Immature natural killer cell (primary cell): ENCODE results near the gene ARFGEF3. TPM values are rescaled to one million over a fixed set of nuclear protein-coding genes. Genes with fewer than 3 reads are reported as not detected.
"Not testable (repeated sequence)": the region's sequence is repeated elsewhere in the genome, so short reads cannot be mapped to it uniquely, and the experiment has no call there.

Experiments used
- DNase-seq, 3 donors: peaks; one replicate each; pipeline ENCODE4 v3.0.0; 2022; ENCODE audit warnings: mixed read lengths in 1 of 3
- H3K27ac Mint-ChIP-seq, 6 donors: one replicate each; pipeline ENCODE4 v1.8.0; 2020; ENCODE audit warnings: mixed read lengths in 6 of 6, mild to moderate bottlenecking in 5 of 6, inconsistent platforms in 4 of 6, moderate library complexity in 3 of 6
- H3K27me3 Mint-ChIP-seq, 3 donors: one replicate each; pipeline ENCODE4 v1.8.0; 2020 to 2021; ENCODE audit warnings: low read depth in 3 of 3, mild to moderate bottlenecking in 3 of 3, mixed read lengths in 3 of 3, moderate library complexity in 3 of 3, inconsistent platforms in 1 of 3
- H3K36me3 Mint-ChIP-seq, 3 donors: one replicate each; pipeline ENCODE4 v1.8.0; 2020; ENCODE audit warnings: mixed read lengths in 3 of 3, inconsistent platforms in 2 of 3, mild to moderate bottlenecking in 2 of 3
- H3K4me1 Mint-ChIP-seq, 2 donors: one replicate each; pipeline ENCODE4 v1.8.0; 2020; ENCODE audit warnings: inconsistent platforms in 2 of 2, mild to moderate bottlenecking in 2 of 2, mixed read lengths in 2 of 2, moderate library complexity in 1 of 2
- H3K4me3 Mint-ChIP-seq, 5 donors: one replicate each; pipeline ENCODE4 v1.8.0; 2020; ENCODE audit warnings: mild to moderate bottlenecking in 5 of 5, mixed read lengths in 5 of 5, inconsistent platforms in 3 of 5, moderate library complexity in 3 of 5
- H3K9me3 Mint-ChIP-seq, 6 donors: one replicate each; pipeline ENCODE4 v1.8.0; 2020; ENCODE audit warnings: mild to moderate bottlenecking in 6 of 6, mixed read lengths in 6 of 6, inconsistent platforms in 4 of 6, moderate library complexity in 3 of 6
- polyA plus RNA-seq, 3 donors: library from polyadenylated mRNA; unstranded; fragments of 300-500 nt; fragmentation: Illumina TruSeq; gene quantifications; one replicate each; pipeline ENCODE4 v1.2.3, GENCODE V29; 2021

Gene ARFGEF3
- polyA plus RNA-seq, 3 donors from 2014 or later: 0.03 TPM; not detected in 2

- Mint-ChIP-seq H3K27me3 (peaks cover 4 to 11% (median 5%) of the 10 kb centered on the region in 3 donors), H3K36me3 (no peaks in the 10 kb centered on the region), H3K4me1 (no peaks in the 10 kb centered on the region), H3K4me3 (no peak overlapping the region), H3K27ac (no peak overlapping the region), H3K9me3 (peaks cover 0 to 4% (median 0%) of the 10 kb centered on the region in 6 donors)
- DNase-seq: no peak
These were observed 177.3 kb downstream of the ARFGEF3 start for GRCh38 chr6:138339024-138339423.

- H3K4me3 Mint-ChIP-seq: no peak overlapping the region
- no peaks in the 10 kb centered on the region for H3K36me3 Mint-ChIP-seq
- H3K27ac Mint-ChIP-seq: no peak overlapping the region
- H3K4me1 Mint-ChIP-seq: peaks cover 2 to 4% of the 10 kb centered on the region in 2 donors
- H3K27me3 Mint-ChIP-seq: peaks cover 2 to 7% (median 3%) of the 10 kb centered on the region in 3 donors
- DNase-seq: no peak
- H3K9me3 Mint-ChIP-seq: peaks cover 0 to 4% (median 0%) of the 10 kb centered on the region in 6 donors
These were observed 179.4 kb downstream of the ARFGEF3 start for GRCh38 chr6:138341176-138341575.

GRCh38 chr6:138343112-138343511 is 181.4 kb downstream of the ARFGEF3 start:
- peaks cover 0 to 4% (median 0%) of the 10 kb centered on the region in 6 donors for H3K9me3 Mint-ChIP-seq
- no peak for DNase-seq
- peaks cover 5 to 10% of the 10 kb centered on the region in 2 donors for H3K4me1 Mint-ChIP-seq
- H3K36me3 Mint-ChIP-seq: no peaks in the 10 kb centered on the region
- peaks cover 0 to 7% (median 3%) of the 10 kb centered on the region in 3 donors for H3K27me3 Mint-ChIP-seq
- no peak overlapping the region for H3K4me3 Mint-ChIP-seq
- H3K27ac Mint-ChIP-seq: no peak overlapping the region

GRCh38 chr6:138345565-138346285 is 184.0 kb downstream of the ARFGEF3 start:
- H3K36me3 Mint-ChIP-seq: no peaks in the 10 kb centered on the region

GRCh38 chr6:138346302-138347195 is 184.8 kb downstream of the ARFGEF3 start:
- Mint-ChIP-seq H3K4me1 (peaks cover 5 to 10% of the 10 kb centered on the region in 2 donors), H3K27me3 (peaks cover 5 to 6% (median 5%) of the 10 kb centered on the region in 3 donors), H3K9me3 (peaks cover 0 to 2% (median 0%) of the 10 kb centered on the region in 6 donors), H3K27ac (no peak overlapping the region), H3K4me3 (no peak overlapping the region), H3K36me3 (no peaks in the 10 kb centered on the region)
- peak in 1 of 3 donors; percentile 6 for DNase-seq

More at GRCh38 chr6:138345565-138346285, 184.0 kb downstream of the ARFGEF3 start:
- no peak for DNase-seq
- Mint-ChIP-seq H3K27ac (no peak overlapping the region), H3K4me1 (peaks cover 5 to 10% of the 10 kb centered on the region in 2 donors), H3K4me3 (no peak overlapping the region), H3K27me3 (peaks cover 3 to 6% (median 5%) of the 10 kb centered on the region in 3 donors), H3K9me3 (peaks cover 0 to 2% (median 0%) of the 10 kb centered on the region in 6 donors)

- Mint-ChIP-seq H3K4me1 (peaks cover 5 to 10% of the 10 kb centered on the region in 2 donors), H3K36me3 (no peaks in the 10 kb centered on the region), H3K27ac (no peak overlapping the region)
These were observed 186.1 kb downstream of the ARFGEF3 start for GRCh38 chr6:138347864-138348263.

GRCh38 chr6:138349891-138350290 is 188.2 kb downstream of the ARFGEF3 start:
- no peaks in the 10 kb centered on the region for H3K36me3 Mint-ChIP-seq
- no peak overlapping the region for H3K4me3 Mint-ChIP-seq
- peaks cover 2 to 10% (median 6%) of the 10 kb centered on the region in 3 donors for H3K27me3 Mint-ChIP-seq
- peaks cover 5 to 10% of the 10 kb centered on the region in 2 donors for H3K4me1 Mint-ChIP-seq
- H3K9me3 Mint-ChIP-seq: peaks cover 0 to 2% (median 0%) of the 10 kb centered on the region in 6 donors
- DNase-seq: no peak
- H3K27ac Mint-ChIP-seq: no peak overlapping the region

More at GRCh38 chr6:138347864-138348263, 186.1 kb downstream of the ARFGEF3 start:
- peaks cover 0 to 2% (median 0%) of the 10 kb centered on the region in 6 donors for H3K9me3 Mint-ChIP-seq
- no peak overlapping the region for H3K4me3 Mint-ChIP-seq
- peaks cover 5 to 6% (median 6%) of the 10 kb centered on the region in 3 donors for H3K27me3 Mint-ChIP-seq
- DNase-seq: no peak

- no peak for DNase-seq
- H3K4me3 Mint-ChIP-seq: no peak overlapping the region
These were observed 196.2 kb downstream of the ARFGEF3 start for GRCh38 chr6:138357928-138358327.

GRCh38 chr6:138368684-138369083 is 206.9 kb downstream of the ARFGEF3 start:
- not testable (repeated sequence) for H3K9me3 Mint-ChIP-seq, H3K4me1 Mint-ChIP-seq, H3K36me3 Mint-ChIP-seq, H3K27ac Mint-ChIP-seq, H3K4me3 Mint-ChIP-seq, DNase-seq
- peaks cover 6 to 14% (median 10%) of the 10 kb centered on the region in 3 donors for H3K27me3 Mint-ChIP-seq

More at GRCh38 chr6:138357928-138358327, 196.2 kb downstream of the ARFGEF3 start:
- no peaks in the 10 kb centered on the region for H3K36me3 Mint-ChIP-seq
- no peak overlapping the region for H3K27ac Mint-ChIP-seq
- peaks cover 0 to 10% (median 8%) of the 10 kb centered on the region in 3 donors for H3K27me3 Mint-ChIP-seq
- no peaks in the 10 kb centered on the region for H3K4me1 Mint-ChIP-seq
- H3K9me3 Mint-ChIP-seq: no peaks in the 10 kb centered on the region

- peaks cover 7 to 8% (median 8%) of the 10 kb centered on the region in 3 donors for H3K27me3 Mint-ChIP-seq
- H3K27ac Mint-ChIP-seq: no peak overlapping the region
- peaks cover 0 to 5% (median 0%) of the 10 kb centered on the region in 6 donors for H3K9me3 Mint-ChIP-seq
- DNase-seq: no peak
- H3K4me3 Mint-ChIP-seq: no peak overlapping the region
- H3K36me3 Mint-ChIP-seq: no peaks in the 10 kb centered on the region
- no peaks in the 10 kb centered on the region for H3K4me1 Mint-ChIP-seq
These were observed 209.1 kb downstream of the ARFGEF3 start for GRCh38 chr6:138370631-138371451.

GRCh38 chr6:138371452-138371711 is 209.6 kb downstream of the ARFGEF3 start:
- Mint-ChIP-seq H3K36me3 (no peaks in the 10 kb centered on the region), H3K9me3 (peaks cover 0 to 5% (median 0%) of the 10 kb centered on the region in 6 donors), H3K4me1 (no peaks in the 10 kb centered on the region), H3K27ac (no peak overlapping the region), H3K4me3 (no peak overlapping the region), H3K27me3 (peaks cover 6 to 8% (median 7%) of the 10 kb centered on the region in 3 donors)
- no peak for DNase-seq

GRCh38 chr6:138371720-138372119 is 210.0 kb downstream of the ARFGEF3 start:
- Mint-ChIP-seq H3K27ac (no peak overlapping the region), H3K27me3 (peaks cover 5 to 8% (median 6%) of the 10 kb centered on the region in 3 donors), H3K9me3 (peaks cover 0 to 5% (median 0%) of the 10 kb centered on the region in 6 donors), H3K4me1 (no peaks in the 10 kb centered on the region), H3K36me3 (no peaks in the 10 kb centered on the region), H3K4me3 (no peak overlapping the region)
- DNase-seq: no peak

- peaks cover 5 to 6% (median 5%) of the 10 kb centered on the region in 3 donors for H3K27me3 Mint-ChIP-seq
- H3K4me1 Mint-ChIP-seq: no peaks in the 10 kb centered on the region
- no peak overlapping the region for H3K27ac Mint-ChIP-seq
- no peak for DNase-seq
- H3K4me3 Mint-ChIP-seq: no peak overlapping the region
- no peaks in the 10 kb centered on the region for H3K36me3 Mint-ChIP-seq
- H3K9me3 Mint-ChIP-seq: no peaks in the 10 kb centered on the region
These were observed 211.1 kb downstream of the ARFGEF3 start for GRCh38 chr6:138372711-138373463.
